Kidney (tissue), 14 donors: ENCODE measurements around the gene FGFBP3. TPM values are rescaled to one million over a fixed set of nuclear protein-coding genes. Genes with fewer than 3 reads are reported as not detected.
A peak's percentile ranks its signal among the peaks of the same experiment; 100 is the strongest.

Experiments
- DNase-seq, 5 donors: peaks; one replicate each; pipeline ENCODE4 v3.0.0-alpha.2; 2013 to 2020
- FAIRE-seq: peaks from 2 replicates; lab custom pipeline; 2012; peaks lifted over from hg19 to GRCh38; lab: Jason Lieb, UNC
- H3K27ac ChIP-seq, 2 donors: one replicate each; pipeline ENCODE4 v1.7.0; 2013; ENCODE audit warnings: low read depth in 2 of 2, low read length in 2 of 2, inconsistent platforms in 1 of 2
- H3K27me3 ChIP-seq: one replicate; pipeline ENCODE4 v1.7.1; 2013; ENCODE audit warnings: low read length, inconsistent platforms; ENCODE audit not compliant: control insufficient read depth, insufficient read depth
- H3K36me3 ChIP-seq, 3 donors: one replicate each; pipeline versions ENCODE4 v1.7.0 to v1.7.1; 2013; ENCODE audit warnings: low read length in 3 of 3, control low read depth in 1 of 3, inconsistent platforms in 1 of 3; ENCODE audit not compliant: insufficient read depth in 3 of 3, control insufficient read depth in 2 of 3
- H3K4me1 ChIP-seq, 3 donors: one replicate each; pipeline versions ENCODE4 v1.7.0 to v1.7.1; 2013; ENCODE audit warnings: low read length in 3 of 3, inconsistent platforms in 1 of 3, low read depth in 1 of 3; ENCODE audit not compliant: control insufficient read depth in 2 of 3, insufficient read depth in 2 of 3
- H3K4me3 ChIP-seq, 3 donors: one replicate each; pipeline versions ENCODE4 v1.7.0 to v1.8.1; 2013; ENCODE audit warnings: low read length in 3 of 3, control low read depth in 1 of 3, inconsistent platforms in 1 of 3
- H3K9ac ChIP-seq, 3 donors: one replicate each; pipeline versions ENCODE4 v1.7.0 to v1.7.1; 2013; ENCODE audit warnings: low read length in 3 of 3, control low read depth in 1 of 3, inconsistent platforms in 1 of 3
- H3K9me3 ChIP-seq, 3 donors: one replicate each; pipeline versions ENCODE4 v1.7.0 to v1.7.1; 2013; ENCODE audit warnings: low read length in 3 of 3, control low read depth in 1 of 3, inconsistent platforms in 1 of 3; ENCODE audit not compliant: control insufficient read depth in 2 of 3, insufficient read depth in 1 of 3
- CTCF ChIP-seq: IDR thresholded peaks from 3 replicates; pipeline ENCODE4 v1.5.1; 2012; ENCODE audit warnings: mild to moderate bottlenecking, moderate library complexity, borderline replicate concordance; ENCODE audit not compliant: insufficient read depth; ENCODE audit errors: extremely low read depth
- intact Hi-C: fragments of 100-400 bp; cut with DNase I; formaldehyde crosslinking; loops from one replicate; pipeline ENCODE4 v1.11.1; 2022
- polyA plus RNA-seq: library from polyadenylated mRNA; stranded (reverse); fragments of 350-450 nt; fragmentation: Illumina TruSeq; extraction: RNeasy Lipid Tissue Mini Kit (QIAGEN cat#74804); gene quantifications from one replicate; pipeline ENCODE4 v1.2.3, GENCODE V29; 2014; ENCODE audit warnings: low read depth, low replicate concordance; ENCODE audit not compliant: insufficient read depth
- total RNA-seq: library from RNA; stranded (reverse); fragmentation: NEBNext Ultra II Directional; extraction: Animal tissue kit (Norgen Biotek cat#: 25700); gene quantifications from one replicate; pipeline ENCODE4 v1.2.1, GENCODE V29; 2021
- donor health status: control.
- donor health status: control.
- donor health status: control.
- donor health status: control.
- donor health status: control.
- donor health status: DM: yes; HTN: yes; CAD: no.
- donor health status: Normal renal cell carcinoma (clear cell type).

Gene FGFBP3
- total and polyA plus RNA-seq, 2 donors from 2014 or later: 1.3 to 2.7 TPM

DNA sequence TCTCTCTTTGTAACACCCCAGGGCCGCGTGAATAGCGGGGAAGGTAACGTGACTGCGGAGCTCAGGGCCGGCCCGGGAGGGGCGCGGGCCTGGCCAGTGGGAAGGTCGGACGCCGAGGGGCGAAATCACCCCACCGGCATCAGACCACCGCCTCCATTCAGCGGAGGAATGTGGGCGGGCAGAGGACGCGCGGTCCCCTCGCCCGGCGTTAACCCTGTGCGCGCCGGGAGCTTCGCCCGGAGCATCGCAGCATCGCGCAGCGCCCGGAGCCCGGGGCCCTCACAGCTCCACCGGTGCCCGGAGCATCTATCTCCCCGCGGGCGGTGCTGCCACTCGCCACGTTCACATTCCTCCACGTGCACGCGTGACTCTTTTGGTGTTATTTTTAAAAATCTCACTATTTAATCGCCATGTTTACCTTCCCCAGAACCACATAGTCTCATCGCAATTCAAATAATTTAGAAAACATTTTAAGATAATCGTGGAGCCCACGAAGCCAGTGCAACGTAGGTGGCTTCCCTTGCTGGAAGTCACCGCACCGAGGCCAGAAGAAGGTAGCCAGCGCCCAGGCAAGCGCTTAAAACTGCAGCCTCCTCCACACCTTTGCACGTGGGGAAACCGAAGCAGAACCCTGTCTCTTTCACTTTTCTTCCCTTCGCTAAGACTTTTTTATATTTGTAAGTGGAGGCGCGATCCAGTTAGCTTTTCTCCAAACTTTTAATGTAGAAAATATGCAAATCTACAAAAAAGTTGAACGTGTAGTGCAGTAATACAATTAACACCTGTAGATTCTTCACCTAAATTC, 21.8 kb downstream of the FGFBP3 start:
- no peaks in the 10 kb centered on the region for H3K27me3 ChIP-seq
- peaks cover 0 to 3% (median 3%) of the 10 kb centered on the region in 3 donors for H3K4me1 ChIP-seq
- DNase-seq: peak in 4 of 5 donors; percentile 86 to 91 (median 89)
- H3K9ac ChIP-seq: peak overlapping the region; percentile 48 to 65 (median 50)
- no peaks in the 10 kb centered on the region for H3K36me3 ChIP-seq
- H3K9me3 ChIP-seq: no peaks in the 10 kb centered on the region
- TF ChIP-seq CTCF: no peak
- H3K4me3 ChIP-seq: peak overlapping the region; percentile 53 to 82 (median 68)
- H3K27ac ChIP-seq: no peak overlapping the region
- FAIRE-seq: no peak
- intact Hi-C loops: no loop called here

GRCh38 chr10:91886954-91887271, 22.4 kb downstream of the FGFBP3 start:
- no peaks in the 10 kb centered on the region for H3K36me3 ChIP-seq
- H3K9me3 ChIP-seq: no peaks in the 10 kb centered on the region
- peaks cover 0 to 3% (median 3%) of the 10 kb centered on the region in 3 donors for H3K4me1 ChIP-seq
- intact Hi-C loops: no loop called here
- no peaks in the 10 kb centered on the region for H3K27me3 ChIP-seq
- no peak overlapping the region for H3K27ac ChIP-seq
- H3K9ac ChIP-seq: no peak overlapping the region
- DNase-seq (no peak), FAIRE-seq (no peak)
- peak overlapping the region in 1 of 3 donors; percentile 68 for H3K4me3 ChIP-seq
- TF ChIP-seq CTCF: no peak

- H3K27me3 ChIP-seq: no peaks in the 10 kb centered on the region
- no peak overlapping the region for H3K4me3 ChIP-seq
- H3K36me3 ChIP-seq: no peaks in the 10 kb centered on the region
- intact Hi-C loops: no loop called here
- H3K9ac ChIP-seq: no peak overlapping the region
- DNase-seq (no peak), FAIRE-seq (no peak)
- no peak for TF ChIP-seq CTCF
- no peak overlapping the region for H3K27ac ChIP-seq
- H3K4me1 ChIP-seq: peaks cover 0 to 3% (median 3%) of the 10 kb centered on the region in 3 donors
- H3K9me3 ChIP-seq: no peaks in the 10 kb centered on the region
Measured at GRCh38 chr10:91885362-91886079, 23.8 kb downstream of the FGFBP3 start.
